ENCODE results near the gene FAM25C. TPM values are rescaled to one million over a fixed set of nuclear protein-coding genes. Genes with fewer than 3 reads are reported as not detected.
"Not testable (repeated sequence)": the region's sequence is repeated elsewhere in the genome, so short reads cannot be mapped to it uniquely, and the experiment has no call there.

The FAM25C gene
- total RNA-seq, 1 experiment from 2014 or later: not detected

- POLR2A ChIA-PET; CTCF ChIA-PET; DNase-seq (ENCODE audit: low spot score): not testable (repeated sequence)
These were observed 24.2 kb downstream of the FAM25C start for GRCh38 chr10:47975409-47975808.

GRCh38 chr10:47973131-47973530 is 26.5 kb downstream of the FAM25C start:
- H3K36me3 Mint-ChIP-seq; H3K27ac Mint-ChIP-seq; POLR2A ChIA-PET; DNase-seq (ENCODE audit: low spot score); H3K4me1 Mint-ChIP-seq; CTCF ChIA-PET; ATAC-seq; H3K27me3 Mint-ChIP-seq (ENCODE audit: low read depth); H3K9me3 Mint-ChIP-seq; H3K4me3 Mint-ChIP-seq: not testable (repeated sequence)

More at GRCh38 chr10:47975409-47975808, 24.2 kb downstream of the FAM25C start:
- H3K27ac Mint-ChIP-seq; H3K9me3 Mint-ChIP-seq; H3K4me3 Mint-ChIP-seq; H3K36me3 Mint-ChIP-seq; H3K27me3 Mint-ChIP-seq (ENCODE audit: low read depth); H3K4me1 Mint-ChIP-seq; ATAC-seq: not testable (repeated sequence)

- DNase-seq (ENCODE audit: low spot score); H3K27ac Mint-ChIP-seq; POLR2A ChIA-PET; H3K27me3 Mint-ChIP-seq (ENCODE audit: low read depth); CTCF ChIA-PET; H3K4me3 Mint-ChIP-seq; H3K36me3 Mint-ChIP-seq; H3K9me3 Mint-ChIP-seq; H3K4me1 Mint-ChIP-seq; ATAC-seq: not testable (repeated sequence)
These were observed 27.5 kb downstream of the FAM25C start for GRCh38 chr10:47972077-47972476.

GRCh38 chr10:47971598-47971997 is 28.0 kb downstream of the FAM25C start:
- H3K27me3 Mint-ChIP-seq (ENCODE audit: low read depth); H3K36me3 Mint-ChIP-seq; ATAC-seq; CTCF ChIA-PET; H3K27ac Mint-ChIP-seq; H3K4me3 Mint-ChIP-seq; H3K9me3 Mint-ChIP-seq; DNase-seq (ENCODE audit: low spot score); POLR2A ChIA-PET; H3K4me1 Mint-ChIP-seq: not testable (repeated sequence)

GRCh38 chr10:47970047-47970446 is 29.5 kb downstream of the FAM25C start:
- H3K36me3 Mint-ChIP-seq; H3K4me1 Mint-ChIP-seq; H3K27me3 Mint-ChIP-seq (ENCODE audit: low read depth); H3K9me3 Mint-ChIP-seq; POLR2A ChIA-PET; DNase-seq (ENCODE audit: low spot score); CTCF ChIA-PET; H3K4me3 Mint-ChIP-seq; ATAC-seq; H3K27ac Mint-ChIP-seq: not testable (repeated sequence)

DNA sequence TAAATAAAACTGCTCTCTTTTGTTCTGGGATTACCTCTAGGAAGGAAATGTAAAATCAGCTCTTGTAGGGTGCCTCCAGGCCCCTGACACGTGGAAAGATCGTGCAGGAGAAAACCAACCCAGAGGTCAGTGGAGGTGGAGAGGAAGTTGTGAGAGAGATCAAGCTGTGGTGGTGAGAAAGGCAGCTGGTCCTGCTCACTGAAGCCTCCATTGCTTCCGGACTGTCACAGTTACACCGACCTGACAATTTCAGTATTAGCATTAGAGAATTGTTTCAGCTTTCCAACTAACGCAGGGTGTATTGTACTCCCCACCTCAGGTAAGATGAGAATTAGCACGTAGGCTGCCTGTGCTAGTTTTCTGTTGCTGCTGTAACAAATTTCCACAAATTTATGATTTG is 30.6 kb downstream of the FAM25C start:
- H3K9me3 Mint-ChIP-seq; ATAC-seq; H3K27ac Mint-ChIP-seq; H3K4me3 Mint-ChIP-seq; POLR2A ChIA-PET; H3K4me1 Mint-ChIP-seq; DNase-seq (ENCODE audit: low spot score); H3K36me3 Mint-ChIP-seq; CTCF ChIA-PET; H3K27me3 Mint-ChIP-seq (ENCODE audit: low read depth): not testable (repeated sequence)

DNA sequence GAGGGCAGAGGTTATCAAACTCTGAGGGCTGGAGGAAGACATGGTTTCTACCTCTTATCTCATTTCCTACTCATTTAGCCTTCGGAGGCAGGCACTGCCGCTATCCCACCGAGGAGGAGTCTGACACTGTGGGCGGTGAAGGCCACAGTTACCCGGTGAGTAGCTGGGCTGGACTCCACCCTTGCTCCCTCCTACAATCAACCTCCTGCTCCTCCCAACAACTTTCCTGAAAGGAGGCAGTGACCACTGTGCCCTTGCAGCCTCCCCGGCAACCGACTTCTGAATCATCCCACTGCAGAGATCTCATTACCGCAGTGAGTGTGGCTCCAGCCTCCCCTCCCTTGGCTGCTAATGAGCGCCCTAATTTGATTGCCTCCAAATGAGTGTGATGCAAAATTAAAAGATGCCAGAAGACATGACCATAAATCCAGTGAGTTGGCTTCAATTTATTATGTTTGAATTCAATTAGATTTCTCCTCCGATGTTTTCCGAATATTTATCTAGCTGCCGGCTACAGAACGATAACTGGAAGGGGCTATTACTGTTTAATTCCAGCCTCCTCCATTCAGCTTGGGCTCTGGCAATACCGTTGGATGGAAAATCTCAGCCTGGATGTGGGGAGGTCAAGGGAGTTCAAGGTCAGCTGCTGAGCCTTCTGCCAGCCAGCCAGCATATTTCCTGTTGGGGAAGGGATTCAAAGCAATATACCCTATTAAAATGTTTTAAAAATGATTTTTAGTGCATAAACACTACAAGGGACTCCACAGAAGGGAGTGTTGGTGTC is 35.1 kb downstream of the FAM25C start:
- H3K27ac Mint-ChIP-seq; H3K27me3 Mint-ChIP-seq (ENCODE audit: low read depth); DNase-seq (ENCODE audit: low spot score); H3K36me3 Mint-ChIP-seq; CTCF ChIA-PET; H3K9me3 Mint-ChIP-seq; POLR2A ChIA-PET; H3K4me1 Mint-ChIP-seq; H3K4me3 Mint-ChIP-seq; ATAC-seq: not testable (repeated sequence)

DNA sequence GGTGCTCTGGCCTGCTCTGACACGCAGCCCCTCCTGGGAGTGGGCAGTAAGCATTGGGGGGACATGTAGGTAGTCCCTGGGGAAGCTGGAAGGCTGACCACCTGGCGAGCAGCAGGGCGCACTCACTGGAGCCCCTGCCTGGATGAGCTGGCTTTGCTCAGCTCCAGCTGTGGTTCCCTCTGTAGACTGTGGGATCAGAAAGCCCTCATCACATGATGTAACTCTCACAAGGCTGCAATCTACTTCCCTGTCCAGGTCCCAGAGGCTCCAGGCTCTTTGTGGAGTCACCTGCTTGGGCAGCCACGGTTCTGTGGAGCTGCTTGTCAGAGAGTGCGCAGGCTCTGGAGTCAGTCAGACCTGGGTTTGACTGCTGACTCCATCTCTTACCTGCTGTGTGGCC is 36.8 kb downstream of the FAM25C start:
- ATAC-seq; POLR2A ChIA-PET; H3K27ac Mint-ChIP-seq; DNase-seq (ENCODE audit: low spot score); H3K9me3 Mint-ChIP-seq; H3K36me3 Mint-ChIP-seq; H3K27me3 Mint-ChIP-seq (ENCODE audit: low read depth); H3K4me3 Mint-ChIP-seq; H3K4me1 Mint-ChIP-seq; CTCF ChIA-PET: not testable (repeated sequence)

GRCh38 chr10:47960699-47961098 is 38.9 kb downstream of the FAM25C start:
- CTCF ChIA-PET; H3K27me3 Mint-ChIP-seq (ENCODE audit: low read depth): not testable (repeated sequence)

GRCh38 chr10:47959677-47960076 is 39.9 kb downstream of the FAM25C start:
- POLR2A ChIA-PET; H3K4me3 Mint-ChIP-seq; CTCF ChIA-PET; H3K36me3 Mint-ChIP-seq; ATAC-seq; H3K9me3 Mint-ChIP-seq; H3K27ac Mint-ChIP-seq; H3K4me1 Mint-ChIP-seq; DNase-seq (ENCODE audit: low spot score); H3K27me3 Mint-ChIP-seq (ENCODE audit: low read depth): not testable (repeated sequence)

More at GRCh38 chr10:47960699-47961098, 38.9 kb downstream of the FAM25C start:
- DNase-seq (ENCODE audit: low spot score); H3K36me3 Mint-ChIP-seq; H3K9me3 Mint-ChIP-seq; H3K27ac Mint-ChIP-seq; H3K4me1 Mint-ChIP-seq; H3K4me3 Mint-ChIP-seq; ATAC-seq; POLR2A ChIA-PET: not testable (repeated sequence)

- CTCF ChIA-PET; ATAC-seq; POLR2A ChIA-PET; DNase-seq (ENCODE audit: low spot score); H3K9me3 Mint-ChIP-seq; H3K4me1 Mint-ChIP-seq; H3K27me3 Mint-ChIP-seq (ENCODE audit: low read depth); H3K36me3 Mint-ChIP-seq; H3K27ac Mint-ChIP-seq; H3K4me3 Mint-ChIP-seq: not testable (repeated sequence)
These were observed 42.4 kb downstream of the FAM25C start for GRCh38 chr10:47957158-47957557.

DNA sequence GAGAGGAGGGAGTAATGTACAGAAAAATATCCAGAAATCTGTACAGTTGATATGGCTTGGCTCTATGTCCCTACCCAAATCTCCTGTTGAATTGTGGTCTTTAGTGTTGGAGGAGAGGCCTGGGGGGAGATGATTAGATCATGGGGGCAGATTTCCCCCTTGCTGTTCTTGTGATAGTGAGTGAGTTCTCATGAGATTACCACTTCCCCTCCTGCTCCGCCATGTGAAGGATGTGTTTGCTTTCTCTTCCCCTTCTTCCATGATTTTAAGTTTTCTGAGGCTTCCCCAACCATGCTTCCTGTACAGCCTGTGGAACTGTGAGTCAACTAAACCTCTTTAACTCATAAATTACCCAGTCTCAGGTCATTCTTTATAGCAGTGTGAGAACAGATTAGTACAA is 52.2 kb downstream of the FAM25C start:
- H3K4me3 Mint-ChIP-seq; ATAC-seq; H3K36me3 Mint-ChIP-seq; DNase-seq (ENCODE audit: low spot score); H3K4me1 Mint-ChIP-seq; H3K9me3 Mint-ChIP-seq; H3K27ac Mint-ChIP-seq; POLR2A ChIA-PET; CTCF ChIA-PET; H3K27me3 Mint-ChIP-seq (ENCODE audit: low read depth): not testable (repeated sequence)

Data from WTC11 (cell line).